Mammary epithelial cell (primary cell): ENCODE results near the gene RBM33.

Experiments used
- CTCF ChIP-seq, 2 donors: IDR thresholded peaks in 1 of 2; conservative IDR thresholded peaks in 1 of 2; 2 replicates each; pipeline ENCODE4 v1.5.1; 2011 to 2012; ENCODE audit warnings: inconsistent platforms in 2 of 2, low read length in 2 of 2, mild to moderate bottlenecking in 2 of 2, control low read depth in 1 of 2, low read depth in 1 of 2; ENCODE audit not compliant: insufficient read depth in 1 of 2; ENCODE audit errors: extremely low read depth in 1 of 2
- EZH2 ChIP-seq: IDR thresholded peaks from 2 replicates; pipeline ENCODE4 v1.6.1; 2012; ENCODE audit warnings: low read length, inconsistent platforms, borderline replicate concordance

- TF ChIP-seq CTCF (conservative IDR thresholded peaks at IDR 0.05 in 1 of 2, IDR thresholded peaks at IDR 0.05 in 1 of 2; ENCODE audit: extremely low read depth in 1 of 2, insufficient read depth in 1 of 2, low read depth in 1 of 2, low read length in 2 of 2), result no peak
- no peak for TF ChIP-seq EZH2
Observed at GRCh38 chr7:155680864-155681263, 36.4 kb downstream of the RBM33 start.
